Neuron (in vitro differentiated cells): ENCODE measurements around the gene GNG7.
"Not testable (repeated sequence)": the region's sequence is repeated elsewhere in the genome, so short reads cannot be mapped to it uniquely, and the experiment has no call there.

Experiments
- H2AFZ ChIP-seq: one replicate; pipeline ENCODE4 v1.6.1; 2013; ENCODE audit warnings: low read depth, mild to moderate bottlenecking, inconsistent platforms, low read length, moderate library complexity
- H3K27me3 ChIP-seq: one replicate; pipeline ENCODE4 v1.6.1; 2013; ENCODE audit warnings: low read length; ENCODE audit not compliant: insufficient read depth
- H3K36me3 ChIP-seq: one replicate; pipeline ENCODE4 v1.6.1; 2013; ENCODE audit warnings: low read length; ENCODE audit not compliant: insufficient read depth
- H3K4me1 ChIP-seq: one replicate; pipeline ENCODE4 v1.6.1; 2013; ENCODE audit warnings: low read length; ENCODE audit not compliant: insufficient read depth
- H3K4me3 ChIP-seq: 2 replicates; pipeline ENCODE4 v1.5.1; 2013; ENCODE audit warnings: mild to moderate bottlenecking, low read length, moderate library complexity
- H3K9me3 ChIP-seq: one replicate; pipeline ENCODE4 v1.6.1; 2013; ENCODE audit warnings: low read length

GNG7 gene

GRCh38 chr19:2577722-2578335 lies 124.7 kb downstream of the GNG7 start:
- Histone ChIP-seq H3K9me3 (peaks cover 3% of the 10 kb centered on the region), H3K4me3 (no peak overlapping the region), H3K27me3 (no peaks in the 10 kb centered on the region), H3K4me1 (peaks cover 11% of the 10 kb centered on the region), H3K36me3 (no peaks in the 10 kb centered on the region), H2AFZ (no peak overlapping the region)

DNA sequence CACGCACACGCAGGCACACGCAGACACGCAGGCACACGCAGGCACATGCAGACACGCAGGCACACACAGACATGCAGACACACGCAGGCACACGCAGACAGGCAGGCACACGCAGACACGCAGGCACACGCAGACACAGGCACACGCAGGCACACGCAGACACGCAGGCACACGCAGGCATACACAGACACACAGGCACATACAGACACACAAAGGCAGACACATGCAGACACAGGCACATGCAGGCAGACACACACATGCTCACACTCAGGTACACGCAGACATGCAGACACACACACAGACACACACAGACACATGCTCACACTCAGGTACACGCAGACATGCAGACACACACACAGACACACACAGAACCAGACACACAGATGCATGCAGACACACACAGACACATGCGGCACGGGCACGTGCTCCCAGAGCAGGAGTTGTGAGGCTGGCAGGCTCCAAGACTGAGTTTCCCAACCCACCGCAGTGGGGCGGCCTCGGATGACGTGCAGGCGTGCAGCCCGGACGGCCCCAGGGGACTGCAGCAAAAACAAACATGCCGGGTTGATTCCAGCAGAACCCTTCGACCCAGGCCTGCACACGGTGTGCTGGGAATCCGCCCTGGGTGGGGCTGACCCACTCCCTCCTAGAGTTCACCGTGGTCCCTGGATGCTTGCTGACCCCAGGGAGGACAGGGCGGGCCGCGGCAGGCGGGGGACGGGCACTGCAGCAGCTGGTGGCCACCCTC lies 126.6 kb downstream of the GNG7 start:
- Histone ChIP-seq H3K36me3 (no peaks in the 10 kb centered on the region), H3K9me3 (no peaks in the 10 kb centered on the region), H2AFZ (no peak overlapping the region), H3K4me3 (no peak overlapping the region), H3K27me3 (no peaks in the 10 kb centered on the region), H3K4me1 (peaks cover 11% of the 10 kb centered on the region)

DNA sequence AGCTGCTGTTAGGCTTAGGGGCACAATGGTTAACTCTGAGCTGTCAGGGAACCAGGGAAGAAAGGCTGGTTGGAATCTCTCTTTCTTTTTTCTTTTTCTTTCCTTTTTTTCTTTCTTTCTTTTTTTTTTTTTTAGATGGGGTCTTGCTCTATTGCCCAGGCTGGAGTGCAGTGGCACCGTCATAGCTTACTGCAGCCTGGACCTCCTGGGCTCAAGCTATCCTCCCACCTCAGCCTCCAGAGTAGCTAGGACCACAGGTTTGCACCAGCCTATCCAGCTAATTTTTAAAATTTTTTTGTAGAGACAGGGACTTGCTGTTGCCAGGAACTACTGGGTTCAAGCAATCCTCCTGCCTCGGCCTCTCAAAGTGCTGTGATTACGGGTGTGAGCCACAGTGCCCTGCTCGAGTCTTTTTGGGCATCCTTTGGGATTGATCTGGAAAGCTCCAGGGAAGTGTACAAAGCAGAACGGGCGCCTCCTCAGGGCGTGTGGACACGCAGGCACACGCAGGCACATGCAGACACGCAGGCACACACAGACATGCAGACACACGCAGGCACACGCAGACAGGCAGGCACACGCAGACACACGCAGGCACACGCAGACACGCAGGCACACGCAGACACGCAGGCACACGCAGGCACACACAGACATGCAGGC lies 127.4 kb downstream of the GNG7 start:
- peaks cover 11% of the 10 kb centered on the region for H3K4me1 ChIP-seq
- no peak overlapping the region for H2AFZ ChIP-seq
- no peak overlapping the region for H3K4me3 ChIP-seq

GRCh38 chr19:2574478-2574931 lies 128.0 kb downstream of the GNG7 start:
- Histone ChIP-seq H3K4me3 (no peak overlapping the region), H3K27me3 (no peaks in the 10 kb centered on the region), H3K36me3 (no peaks in the 10 kb centered on the region), H2AFZ (no peak overlapping the region), H3K9me3 (peaks cover 3% of the 10 kb centered on the region), H3K4me1 (peaks cover 11% of the 10 kb centered on the region)

More for the DNA sequence above, 127.4 kb downstream of the GNG7 start:
- Histone ChIP-seq H3K9me3 (no peaks in the 10 kb centered on the region), H3K27me3 (no peaks in the 10 kb centered on the region), H3K36me3 (no peaks in the 10 kb centered on the region)

DNA sequence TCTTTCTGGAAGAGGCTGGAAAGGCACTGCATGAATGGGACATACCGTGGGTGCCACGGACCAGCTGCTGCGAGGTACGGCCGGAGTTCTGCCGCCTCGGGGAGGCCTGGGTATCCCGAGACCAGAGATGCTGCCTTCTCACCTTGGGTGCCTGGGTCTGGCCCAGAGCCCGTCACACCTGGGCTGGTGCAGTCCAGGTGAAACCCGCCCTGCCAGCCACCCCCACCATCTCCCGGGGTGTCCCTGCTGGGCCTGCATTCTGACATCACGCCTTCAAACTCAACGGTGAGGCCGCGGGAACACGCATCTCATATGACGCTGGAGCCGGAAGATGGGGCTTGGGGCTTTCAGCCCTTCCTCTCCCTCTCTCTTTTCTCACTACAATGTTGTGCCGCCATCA lies 128.6 kb downstream of the GNG7 start:
- Histone ChIP-seq H3K36me3 (no peaks in the 10 kb centered on the region), H3K4me3 (no peak overlapping the region), H2AFZ (no peak overlapping the region), H3K4me1 (peaks cover 8% of the 10 kb centered on the region), H3K27me3 (no peaks in the 10 kb centered on the region), H3K9me3 (peaks cover 4% of the 10 kb centered on the region)

DNA sequence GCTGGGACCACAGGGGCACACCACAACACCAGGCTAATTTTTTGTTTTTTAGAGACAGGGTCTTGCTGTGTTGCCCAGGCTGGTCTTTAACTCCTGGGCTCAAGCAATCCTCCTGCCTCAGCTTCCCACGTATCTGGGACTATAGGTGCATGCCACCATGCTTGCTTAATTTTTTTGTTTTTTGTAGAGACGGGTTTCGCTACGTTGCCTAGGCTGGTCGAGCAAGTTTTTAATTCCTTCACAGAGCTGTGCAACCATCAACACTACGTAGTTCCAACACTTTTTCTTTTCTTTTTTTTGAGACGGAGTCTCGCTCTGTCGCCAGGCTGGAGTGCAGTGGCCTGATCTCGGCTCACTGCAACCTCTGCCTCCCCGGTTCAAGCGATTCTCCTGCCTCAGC lies 130.3 kb downstream of the GNG7 start:
- not testable (repeated sequence) for H3K4me3 ChIP-seq, H3K27me3 ChIP-seq, H3K9me3 ChIP-seq

DNA sequence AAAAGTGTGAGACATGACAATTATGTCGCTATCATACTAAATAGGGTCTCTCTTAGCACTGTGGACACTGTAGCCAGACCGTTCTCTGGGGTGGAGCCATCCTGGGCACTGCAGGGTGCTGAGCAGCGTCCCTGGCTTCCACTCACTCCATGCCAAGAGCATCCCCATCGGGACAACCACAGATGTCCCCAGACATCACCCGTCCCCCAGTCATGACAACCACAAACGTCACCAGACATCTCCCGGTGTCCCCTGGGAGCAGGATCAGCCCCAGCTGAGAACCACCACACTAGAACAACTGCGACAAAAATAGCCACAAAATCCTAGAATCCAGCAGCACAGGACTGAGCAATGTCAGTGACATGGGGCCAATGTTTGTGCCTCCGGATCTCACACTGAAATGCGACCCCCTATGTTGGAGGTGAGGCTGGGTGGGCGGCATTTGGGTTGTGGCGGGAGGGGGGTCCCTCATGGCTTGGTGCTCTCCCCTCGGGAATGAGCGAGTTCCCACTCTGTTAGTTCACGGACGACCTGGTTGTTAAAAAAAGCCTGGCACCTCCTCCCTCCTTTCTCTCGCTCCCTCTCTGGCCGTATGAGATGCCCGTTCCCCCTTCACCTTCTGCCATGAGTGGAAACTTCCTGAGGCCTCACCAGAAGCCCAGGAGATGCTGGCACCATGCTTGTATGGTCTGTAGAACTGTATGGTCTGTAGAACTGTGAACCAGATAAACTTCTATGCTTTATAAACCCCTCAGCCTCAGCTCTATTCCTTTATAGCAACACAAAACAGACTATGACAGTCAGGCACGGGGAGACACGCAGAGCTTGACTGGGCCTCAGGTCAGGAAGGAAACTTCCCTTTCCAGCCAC lies 132.7 kb downstream of the GNG7 start:
- no peaks in the 10 kb centered on the region for H3K4me1 ChIP-seq
- H3K27me3 ChIP-seq, result no peaks in the 10 kb centered on the region
- no peaks in the 10 kb centered on the region for H3K36me3 ChIP-seq
- H3K4me3 ChIP-seq, result no peak overlapping the region
- no peak overlapping the region for H2AFZ ChIP-seq
- peaks cover 4% of the 10 kb centered on the region for H3K9me3 ChIP-seq

More for the DNA sequence above, 130.3 kb downstream of the GNG7 start:
- H2AFZ ChIP-seq, H3K36me3 ChIP-seq, H3K4me1 ChIP-seq: not testable (repeated sequence)

DNA sequence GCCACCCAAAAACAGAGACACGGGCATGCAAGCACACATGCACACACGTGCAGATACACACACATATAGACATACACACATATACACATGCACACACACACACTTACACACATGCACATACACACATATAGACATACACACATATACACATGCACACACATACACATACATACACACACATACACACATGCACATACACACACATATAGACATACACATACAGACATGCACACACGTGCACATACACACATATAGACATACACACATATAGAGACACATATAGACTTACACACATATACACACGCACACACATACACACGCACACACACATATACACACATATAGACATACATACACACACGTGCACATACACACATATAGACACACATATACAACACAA lies 134.5 kb downstream of the GNG7 start:
- Histone ChIP-seq H3K4me3 (no peak overlapping the region), H3K27me3 (no peaks in the 10 kb centered on the region), H2AFZ (no peak overlapping the region), H3K9me3 (peaks cover 4% of the 10 kb centered on the region), H3K4me1 (no peaks in the 10 kb centered on the region), H3K36me3 (no peaks in the 10 kb centered on the region)

DNA sequence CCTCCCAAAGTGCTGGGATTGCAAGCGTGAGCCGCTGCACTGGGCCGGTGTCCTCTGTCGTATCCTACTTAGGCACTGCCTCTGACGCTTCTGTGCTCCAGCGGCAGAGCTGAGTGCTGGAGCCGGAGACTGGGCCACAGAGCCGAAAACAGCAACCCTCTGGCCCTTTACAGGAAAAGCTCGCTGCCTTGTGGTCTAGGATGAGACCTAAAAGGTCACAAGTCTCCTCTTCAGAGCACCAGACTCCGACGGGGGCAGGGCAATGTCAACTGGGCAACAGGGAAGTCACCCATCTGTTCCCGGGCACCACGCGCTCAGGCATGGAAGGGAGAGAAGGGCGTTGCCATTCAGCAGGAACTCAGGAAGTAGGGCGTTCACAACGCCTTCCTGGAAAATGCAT lies 134.9 kb downstream of the GNG7 start:
- H2AFZ ChIP-seq, result no peak overlapping the region
- H3K36me3 ChIP-seq, result no peaks in the 10 kb centered on the region
- no peaks in the 10 kb centered on the region for H3K4me1 ChIP-seq
- peaks cover 4% of the 10 kb centered on the region for H3K9me3 ChIP-seq
- no peak overlapping the region for H3K4me3 ChIP-seq
- no peaks in the 10 kb centered on the region for H3K27me3 ChIP-seq

DNA sequence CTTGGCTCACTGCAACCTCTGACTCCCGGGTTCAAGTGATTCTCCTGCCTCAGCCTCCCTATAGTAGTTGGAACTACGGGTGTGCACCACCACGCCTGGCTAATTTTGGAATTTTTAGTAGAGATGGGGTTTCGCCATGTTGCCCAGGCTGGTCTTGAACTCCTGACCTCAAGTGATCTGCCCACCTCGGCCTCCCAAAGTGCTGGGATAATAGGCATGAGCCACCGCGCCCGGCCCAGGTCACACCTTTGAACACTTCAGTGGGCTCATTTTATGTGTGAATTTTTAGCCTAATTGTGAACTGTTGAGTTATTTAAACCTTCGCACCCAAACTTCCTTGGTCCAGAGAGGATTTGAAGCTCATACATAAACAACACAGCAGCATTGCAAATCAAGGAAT lies 138.9 kb downstream of the GNG7 start:
- H3K4me3 ChIP-seq, H3K36me3 ChIP-seq, H3K27me3 ChIP-seq, H3K4me1 ChIP-seq, H3K9me3 ChIP-seq, H2AFZ ChIP-seq: not testable (repeated sequence)

- H3K36me3 ChIP-seq, result no peaks in the 10 kb centered on the region
- no peaks in the 10 kb centered on the region for H3K27me3 ChIP-seq
- H2AFZ ChIP-seq, result no peak overlapping the region
- no peaks in the 10 kb centered on the region for H3K9me3 ChIP-seq
- H3K4me1 ChIP-seq, result no peaks in the 10 kb centered on the region
- no peak overlapping the region for H3K4me3 ChIP-seq
These were observed 140.6 kb downstream of the GNG7 start for GRCh38 chr19:2561895-2562294.

- Histone ChIP-seq H3K4me1 (peaks cover 3% of the 10 kb centered on the region), H3K9me3 (no peaks in the 10 kb centered on the region), H2AFZ (no peak overlapping the region), H3K4me3 (no peak overlapping the region), H3K36me3 (no peaks in the 10 kb centered on the region), H3K27me3 (no peaks in the 10 kb centered on the region)
These were observed 141.3 kb downstream of the GNG7 start for GRCh38 chr19:2561221-2561620.

DNA sequence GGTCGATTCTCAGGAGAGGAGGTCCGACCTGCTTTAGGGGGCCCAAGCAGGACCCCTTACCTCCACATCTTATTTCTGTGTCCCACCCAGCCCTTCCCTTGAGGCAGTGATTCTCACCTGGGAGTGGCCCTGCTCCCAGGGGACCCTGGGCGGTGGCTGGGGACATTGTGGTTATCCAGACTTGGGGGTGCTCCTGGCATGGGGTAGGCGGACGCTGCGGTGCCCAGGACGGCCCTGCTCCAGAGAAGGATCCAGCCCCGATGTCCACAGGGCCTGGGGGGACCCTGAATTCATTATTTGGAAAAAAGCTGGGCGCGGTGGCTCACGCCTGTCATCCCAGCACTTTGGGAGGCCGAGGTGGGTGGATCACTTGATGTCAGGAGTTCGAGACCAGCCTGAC lies 142.1 kb downstream of the GNG7 start:
- Histone ChIP-seq H3K27me3 (no peaks in the 10 kb centered on the region), H3K4me3 (no peak overlapping the region), H3K4me1 (peaks cover 3% of the 10 kb centered on the region), H2AFZ (no peak overlapping the region), H3K9me3 (no peaks in the 10 kb centered on the region), H3K36me3 (no peaks in the 10 kb centered on the region)
